Activated CD8-positive, alpha-beta memory T cell treated with anti-CD3 and anti-CD28 coated beads, Interleukin-2, amount 50 U/mL, for 4 hours (primary cell): ENCODE measurements around the gene CTNNA3.

Source experiments
- DNase-seq: peaks from one replicate; pipeline ENCODE4 v3.0.0-alpha.2; 2020

Gene CTNNA3

GRCh38 chr10:66925896-66926715 is 769.9 kb downstream of the CTNNA3 start, which contains the start of gene LRRTM3:
LRRTM3 (plus strand) TSS chr10:66926036.
- DNase-seq, result no peak

- no peak for DNase-seq
Measured at GRCh38 chr10:66925373-66925772, 770.6 kb downstream of the CTNNA3 start.

GRCh38 chr10:66924674-66925345 is 771.2 kb downstream of the CTNNA3 start:
- no peak for DNase-seq

GRCh38 chr10:66919248-66919647 is 776.7 kb downstream of the CTNNA3 start:
- no peak for DNase-seq

GRCh38 chr10:66917104-66917503 is 778.9 kb downstream of the CTNNA3 start:
- no peak for DNase-seq

GRCh38 chr10:66916030-66916429 is 780.0 kb downstream of the CTNNA3 start:
- DNase-seq, result no peak

- no peak for DNase-seq
Measured at GRCh38 chr10:66910671-66911070, 785.3 kb downstream of the CTNNA3 start.

- no peak for DNase-seq
Measured at GRCh38 chr10:66892871-66893270, 803.1 kb downstream of the CTNNA3 start.

GRCh38 chr10:66888237-66888636 is 807.8 kb downstream of the CTNNA3 start:
- no peak for DNase-seq

GRCh38 chr10:66886848-66887247 is 809.1 kb downstream of the CTNNA3 start:
- no peak for DNase-seq

- no peak for DNase-seq
Measured at GRCh38 chr10:66882271-66882670, 813.7 kb downstream of the CTNNA3 start.

GRCh38 chr10:66881814-66882213 is 814.2 kb downstream of the CTNNA3 start:
- DNase-seq, result no peak

- no peak for DNase-seq
Measured at GRCh38 chr10:66880826-66881225, 815.2 kb downstream of the CTNNA3 start.

- no peak for DNase-seq
Measured at GRCh38 chr10:66880292-66880691, 815.7 kb downstream of the CTNNA3 start.

- no peak for DNase-seq
Measured at GRCh38 chr10:66877361-66877760, 818.6 kb downstream of the CTNNA3 start.

GRCh38 chr10:66869635-66870034 is 826.4 kb downstream of the CTNNA3 start:
- no peak for DNase-seq

- DNase-seq, result no peak
Measured at GRCh38 chr10:66862687-66863258, 833.2 kb downstream of the CTNNA3 start.

GRCh38 chr10:66860376-66860945 is 835.5 kb downstream of the CTNNA3 start:
- no peak for DNase-seq

- DNase-seq, result no peak
Measured at GRCh38 chr10:66852811-66853210, 843.2 kb downstream of the CTNNA3 start.

- no peak for DNase-seq
Measured at GRCh38 chr10:66848856-66849255, 847.1 kb downstream of the CTNNA3 start.

GRCh38 chr10:66844176-66844942 is 851.6 kb downstream of the CTNNA3 start:
- DNase-seq, result no peak

GRCh38 chr10:66843396-66843795 is 852.6 kb downstream of the CTNNA3 start:
- DNase-seq, result no peak

GRCh38 chr10:66842867-66843266 is 853.1 kb downstream of the CTNNA3 start:
- DNase-seq, result no peak
